Immature natural killer cell (primary cell): ENCODE results near the gene LRRC8D. TPM values are rescaled to one million over a fixed set of nuclear protein-coding genes. Genes with fewer than 3 reads are reported as not detected.
"Not testable (repeated sequence)": the region's sequence is repeated elsewhere in the genome, so short reads cannot be mapped to it uniquely, and the experiment has no call there.

Experiments used
- DNase-seq, 3 donors: peaks; one replicate each; pipeline ENCODE4 v3.0.0; 2022; ENCODE audit warnings: mixed read lengths in 1 of 3
- H3K27ac Mint-ChIP-seq, 6 donors: one replicate each; pipeline ENCODE4 v1.8.0; 2020; ENCODE audit warnings: mixed read lengths in 6 of 6, mild to moderate bottlenecking in 5 of 6, inconsistent platforms in 4 of 6, moderate library complexity in 3 of 6
- H3K27me3 Mint-ChIP-seq, 3 donors: one replicate each; pipeline ENCODE4 v1.8.0; 2020 to 2021; ENCODE audit warnings: low read depth in 3 of 3, mild to moderate bottlenecking in 3 of 3, mixed read lengths in 3 of 3, moderate library complexity in 3 of 3, inconsistent platforms in 1 of 3
- H3K36me3 Mint-ChIP-seq, 3 donors: one replicate each; pipeline ENCODE4 v1.8.0; 2020; ENCODE audit warnings: mixed read lengths in 3 of 3, inconsistent platforms in 2 of 3, mild to moderate bottlenecking in 2 of 3
- H3K4me1 Mint-ChIP-seq, 2 donors: one replicate each; pipeline ENCODE4 v1.8.0; 2020; ENCODE audit warnings: inconsistent platforms in 2 of 2, mild to moderate bottlenecking in 2 of 2, mixed read lengths in 2 of 2, moderate library complexity in 1 of 2
- H3K4me3 Mint-ChIP-seq, 5 donors: one replicate each; pipeline ENCODE4 v1.8.0; 2020; ENCODE audit warnings: mild to moderate bottlenecking in 5 of 5, mixed read lengths in 5 of 5, inconsistent platforms in 3 of 5, moderate library complexity in 3 of 5
- H3K9me3 Mint-ChIP-seq, 6 donors: one replicate each; pipeline ENCODE4 v1.8.0; 2020; ENCODE audit warnings: mild to moderate bottlenecking in 6 of 6, mixed read lengths in 6 of 6, inconsistent platforms in 4 of 6, moderate library complexity in 3 of 6
- polyA plus RNA-seq, 3 donors: library from polyadenylated mRNA; unstranded; fragments of 300-500 nt; fragmentation: Illumina TruSeq; gene quantifications; one replicate each; pipeline ENCODE4 v1.2.3, GENCODE V29; 2021

LRRC8D gene
- polyA plus RNA-seq, 3 donors from 2014 or later: 24.7 to 40.1 (median 32.0) TPM

GRCh38 chr1:89962024-89962741 lies 141.4 kb downstream of the LRRC8D start:
- Mint-ChIP-seq H3K4me3 (peak overlapping the region in 3 of 5 donors; percentile 8 to 53 (median 30)), H3K9me3 (no peaks in the 10 kb centered on the region), H3K4me1 (peaks cover 38 to 43% of the 10 kb centered on the region in 2 donors), H3K36me3 (no peaks in the 10 kb centered on the region), H3K27ac (no peak overlapping the region), H3K27me3 (peaks cover 2 to 11% (median 6%) of the 10 kb centered on the region in 3 donors)
- no peak for DNase-seq

GRCh38 chr1:89962742-89963075 lies 141.9 kb downstream of the LRRC8D start:
- Mint-ChIP-seq H3K27me3 (peaks cover 2 to 12% (median 6%) of the 10 kb centered on the region in 3 donors), H3K4me3 (peak overlapping the region in 1 of 5 donors; percentile 8), H3K36me3 (no peaks in the 10 kb centered on the region), H3K4me1 (peaks cover 33 to 37% of the 10 kb centered on the region in 2 donors), H3K9me3 (no peaks in the 10 kb centered on the region), H3K27ac (no peak overlapping the region)
- DNase-seq: no peak

- no peaks in the 10 kb centered on the region for H3K36me3 Mint-ChIP-seq
- H3K9me3 Mint-ChIP-seq: no peaks in the 10 kb centered on the region
Measured at GRCh38 chr1:89965193-89965768, 144.4 kb downstream of the LRRC8D start.

GRCh38 chr1:89966656-89967055 lies 145.8 kb downstream of the LRRC8D start:
- Mint-ChIP-seq H3K27ac (no peak overlapping the region), H3K4me1 (peaks cover 10 to 14% of the 10 kb centered on the region in 2 donors), H3K9me3 (no peaks in the 10 kb centered on the region), H3K4me3 (no peak overlapping the region), H3K27me3 (peaks cover 2 to 10% (median 4%) of the 10 kb centered on the region in 3 donors), H3K36me3 (no peaks in the 10 kb centered on the region)
- no peak for DNase-seq

More at GRCh38 chr1:89965193-89965768, 144.4 kb downstream of the LRRC8D start:
- no peak overlapping the region for H3K27ac Mint-ChIP-seq
- no peak overlapping the region for H3K4me3 Mint-ChIP-seq
- H3K27me3 Mint-ChIP-seq: peaks cover 2 to 10% (median 6%) of the 10 kb centered on the region in 3 donors
- H3K4me1 Mint-ChIP-seq: peaks cover 10 to 14% of the 10 kb centered on the region in 2 donors
- no peak for DNase-seq

- Mint-ChIP-seq H3K27ac (no peak overlapping the region), H3K4me3 (no peak overlapping the region), H3K4me1 (no peaks in the 10 kb centered on the region), H3K36me3 (no peaks in the 10 kb centered on the region), H3K27me3 (peaks cover 3 to 6% (median 3%) of the 10 kb centered on the region in 3 donors), H3K9me3 (peaks cover 0 to 2% (median 0%) of the 10 kb centered on the region in 6 donors)
- no peak for DNase-seq
Measured at GRCh38 chr1:89971600-89971999, 150.8 kb downstream of the LRRC8D start.

GRCh38 chr1:89972024-89972423 lies 151.2 kb downstream of the LRRC8D start:
- Mint-ChIP-seq H3K36me3 (no peaks in the 10 kb centered on the region), H3K27ac (no peak overlapping the region), H3K4me1 (no peaks in the 10 kb centered on the region)

GRCh38 chr1:89973471-89974127 lies 152.8 kb downstream of the LRRC8D start:
- Mint-ChIP-seq H3K27ac (no peak overlapping the region), H3K27me3 (peaks cover 0 to 8% (median 3%) of the 10 kb centered on the region in 3 donors), H3K9me3 (peaks cover 0 to 2% (median 0%) of the 10 kb centered on the region in 6 donors), H3K36me3 (no peaks in the 10 kb centered on the region), H3K4me3 (no peak overlapping the region), H3K4me1 (no peaks in the 10 kb centered on the region)
- DNase-seq: no peak

More at GRCh38 chr1:89972024-89972423, 151.2 kb downstream of the LRRC8D start:
- peaks cover 0 to 2% (median 0%) of the 10 kb centered on the region in 6 donors for H3K9me3 Mint-ChIP-seq
- H3K4me3 Mint-ChIP-seq: no peak overlapping the region
- DNase-seq: no peak
- peaks cover 2 to 6% (median 3%) of the 10 kb centered on the region in 3 donors for H3K27me3 Mint-ChIP-seq

GRCh38 chr1:89974256-89974655 lies 153.4 kb downstream of the LRRC8D start:
- H3K36me3 Mint-ChIP-seq: no peaks in the 10 kb centered on the region
- peaks cover 0 to 2% (median 0%) of the 10 kb centered on the region in 6 donors for H3K9me3 Mint-ChIP-seq
- no peak overlapping the region for H3K27ac Mint-ChIP-seq
- H3K27me3 Mint-ChIP-seq: peaks cover 0 to 8% (median 3%) of the 10 kb centered on the region in 3 donors
- H3K4me3 Mint-ChIP-seq: no peak overlapping the region
- DNase-seq: no peak
- H3K4me1 Mint-ChIP-seq: no peaks in the 10 kb centered on the region

GRCh38 chr1:89974696-89975470 lies 154.1 kb downstream of the LRRC8D start:
- Mint-ChIP-seq H3K4me3 (no peak overlapping the region), H3K27me3 (peaks cover 0 to 10% (median 3%) of the 10 kb centered on the region in 3 donors), H3K9me3 (peaks cover 0 to 2% (median 0%) of the 10 kb centered on the region in 6 donors), H3K36me3 (no peaks in the 10 kb centered on the region), H3K4me1 (no peaks in the 10 kb centered on the region), H3K27ac (no peak overlapping the region)
- no peak for DNase-seq

- no peaks in the 10 kb centered on the region for H3K4me1 Mint-ChIP-seq
- no peak for DNase-seq
- H3K27me3 Mint-ChIP-seq: peaks cover 0 to 14% (median 3%) of the 10 kb centered on the region in 3 donors
- no peaks in the 10 kb centered on the region for H3K36me3 Mint-ChIP-seq
- H3K4me3 Mint-ChIP-seq: no peak overlapping the region
- no peak overlapping the region for H3K27ac Mint-ChIP-seq
- H3K9me3 Mint-ChIP-seq: peaks cover 0 to 2% (median 0%) of the 10 kb centered on the region in 6 donors
Measured at GRCh38 chr1:89975540-89976125, 154.8 kb downstream of the LRRC8D start.

GRCh38 chr1:89978755-89979154 lies 157.9 kb downstream of the LRRC8D start:
- DNase-seq: no peak
- Mint-ChIP-seq H3K4me1 (no peaks in the 10 kb centered on the region), H3K27me3 (peaks cover 0 to 8% (median 2%) of the 10 kb centered on the region in 3 donors), H3K4me3 (no peak overlapping the region), H3K9me3 (peaks cover 0 to 2% (median 0%) of the 10 kb centered on the region in 6 donors), H3K36me3 (no peaks in the 10 kb centered on the region), H3K27ac (no peak overlapping the region)

- H3K36me3 Mint-ChIP-seq: no peaks in the 10 kb centered on the region
- H3K27ac Mint-ChIP-seq: no peak overlapping the region
- H3K4me3 Mint-ChIP-seq: no peak overlapping the region
- no peak for DNase-seq
- no peaks in the 10 kb centered on the region for H3K9me3 Mint-ChIP-seq
- peaks cover 0 to 9% (median 1%) of the 10 kb centered on the region in 3 donors for H3K27me3 Mint-ChIP-seq
- no peaks in the 10 kb centered on the region for H3K4me1 Mint-ChIP-seq
Measured at GRCh38 chr1:89980605-89981004, 159.8 kb downstream of the LRRC8D start.

GRCh38 chr1:89982846-89983245 lies 162.0 kb downstream of the LRRC8D start:
- not testable (repeated sequence) for H3K27ac Mint-ChIP-seq, H3K9me3 Mint-ChIP-seq, H3K4me1 Mint-ChIP-seq, H3K36me3 Mint-ChIP-seq, H3K4me3 Mint-ChIP-seq, DNase-seq, H3K27me3 Mint-ChIP-seq
